GM23248 (cell line): Measurements from ENCODE around the gene DCDC2.

Experiments
- EZH2 ChIP-seq: fragments of 200-600 bp; sonication (generic); IDR thresholded peaks from 2 replicates; pipeline ENCODE4 v1.6.1; 2018; ENCODE audit warnings: antibody characterized with exemption, mild to moderate bottlenecking; ENCODE audit not compliant: insufficient read depth, poor library complexity, severe bottlenecking
- EZH2phosphoT487 ChIP-seq: fragments of 200-600 bp; sonication (generic); IDR thresholded peaks from 2 replicates; pipeline ENCODE4 v1.6.1; 2018; ENCODE audit warnings: antibody characterized with exemption, moderate library complexity, mild to moderate bottlenecking, low read depth; ENCODE audit not compliant: insufficient read depth

DNA sequence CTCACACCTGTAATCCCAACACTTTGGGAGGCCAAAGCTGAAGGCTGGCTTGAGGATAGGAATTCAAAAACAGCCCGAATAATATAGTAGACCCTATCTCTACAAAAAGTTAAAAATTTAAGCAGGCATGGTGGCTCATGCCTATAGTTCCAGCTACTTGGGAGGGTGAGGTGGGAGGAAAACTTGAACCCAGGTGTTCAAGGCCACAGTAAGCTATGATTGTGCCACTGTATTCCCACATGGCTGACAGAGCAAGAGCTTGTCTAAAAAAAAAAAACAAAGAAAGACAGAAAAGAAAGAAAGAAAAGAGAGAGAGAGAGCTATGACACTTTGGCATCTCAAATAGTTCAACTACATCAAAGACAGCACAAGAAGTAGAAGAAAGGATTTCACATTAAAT, 33.2 kb downstream of the DCDC2 start:
- TF ChIP-seq EZH2phosphoT487, result no peak
- TF ChIP-seq EZH2, result no peak
